ENCODE data around the gene FAM89B. TPM values are rescaled to one million over a fixed set of nuclear protein-coding genes. Genes with fewer than 3 reads are reported as not detected.

FAM89B gene
- polyA plus RNA-seq, 1 donor from 2014 or later, result 75.1 TPM

DNA sequence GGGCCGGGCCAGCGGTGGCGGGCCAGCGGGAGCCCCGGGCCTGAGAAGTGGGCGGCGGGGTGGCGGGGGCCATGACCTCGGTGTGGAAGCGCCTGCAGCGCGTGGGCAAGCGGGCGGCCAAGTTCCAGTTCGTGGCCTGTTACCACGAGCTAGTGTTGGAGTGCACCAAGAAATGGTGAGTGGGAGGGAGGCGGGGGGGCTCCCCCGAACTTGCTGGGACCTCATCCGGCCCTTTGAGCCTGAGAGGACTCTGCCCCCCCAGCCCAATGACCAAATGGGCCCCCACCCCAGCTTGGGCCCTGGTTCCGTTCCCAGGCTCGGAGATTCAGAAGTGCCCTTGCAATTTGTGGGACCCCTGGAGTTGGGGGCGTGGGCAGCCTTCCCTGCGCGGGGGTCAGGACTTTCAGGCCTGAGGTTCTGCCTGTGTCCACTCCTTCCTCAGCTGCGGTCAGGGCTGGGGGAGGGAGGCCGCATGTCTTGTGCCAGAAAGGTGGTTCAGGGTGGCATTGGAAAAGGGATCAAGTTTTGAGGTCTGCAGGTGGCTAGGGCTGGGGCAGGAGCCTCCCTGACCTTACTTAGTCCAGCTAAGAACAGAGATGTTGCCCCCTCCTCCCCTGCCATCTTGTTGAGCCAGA, 4.0 kb downstream of the FAM89B start:
- H3K36me3 ChIP-seq (ENCODE audit: insufficient read depth, low read length), result no peaks in the 10 kb centered on the region
- no peak overlapping the region for H2AFZ ChIP-seq (ENCODE audit: low read depth, low read length)
- H3K9me3 ChIP-seq (ENCODE audit: low read length), result no peaks in the 10 kb centered on the region
- H3K4me2 ChIP-seq (ENCODE audit: low read length), result no peak overlapping the region
- H4K20me1 ChIP-seq (ENCODE audit: insufficient read depth), result peaks cover 15% of the 10 kb centered on the region
- H3K27me3 ChIP-seq (ENCODE audit: insufficient read depth, low read depth, low read length), result peaks cover 7% of the 10 kb centered on the region
- no peaks in the 10 kb centered on the region for H3F3A ChIP-seq (ENCODE audit: insufficient read depth, low read length, poor library complexity, severe bottlenecking)
- H3K79me2 ChIP-seq (replicated peaks; ENCODE audit: insufficient read depth, low read length), result peaks cover 31% of the 10 kb centered on the region
- no peak overlapping the region for H3K9ac ChIP-seq (ENCODE audit: low read length)
- H3K4me3 ChIP-seq (ENCODE audit: low read length), result no peak overlapping the region
- no peak overlapping the region for H3K27ac ChIP-seq (ENCODE audit: low read length)
- H3K9me2 ChIP-seq (ENCODE audit: insufficient read depth, low read length), result no peaks in the 10 kb centered on the region
- TF ChIP-seq, protein P1, sequence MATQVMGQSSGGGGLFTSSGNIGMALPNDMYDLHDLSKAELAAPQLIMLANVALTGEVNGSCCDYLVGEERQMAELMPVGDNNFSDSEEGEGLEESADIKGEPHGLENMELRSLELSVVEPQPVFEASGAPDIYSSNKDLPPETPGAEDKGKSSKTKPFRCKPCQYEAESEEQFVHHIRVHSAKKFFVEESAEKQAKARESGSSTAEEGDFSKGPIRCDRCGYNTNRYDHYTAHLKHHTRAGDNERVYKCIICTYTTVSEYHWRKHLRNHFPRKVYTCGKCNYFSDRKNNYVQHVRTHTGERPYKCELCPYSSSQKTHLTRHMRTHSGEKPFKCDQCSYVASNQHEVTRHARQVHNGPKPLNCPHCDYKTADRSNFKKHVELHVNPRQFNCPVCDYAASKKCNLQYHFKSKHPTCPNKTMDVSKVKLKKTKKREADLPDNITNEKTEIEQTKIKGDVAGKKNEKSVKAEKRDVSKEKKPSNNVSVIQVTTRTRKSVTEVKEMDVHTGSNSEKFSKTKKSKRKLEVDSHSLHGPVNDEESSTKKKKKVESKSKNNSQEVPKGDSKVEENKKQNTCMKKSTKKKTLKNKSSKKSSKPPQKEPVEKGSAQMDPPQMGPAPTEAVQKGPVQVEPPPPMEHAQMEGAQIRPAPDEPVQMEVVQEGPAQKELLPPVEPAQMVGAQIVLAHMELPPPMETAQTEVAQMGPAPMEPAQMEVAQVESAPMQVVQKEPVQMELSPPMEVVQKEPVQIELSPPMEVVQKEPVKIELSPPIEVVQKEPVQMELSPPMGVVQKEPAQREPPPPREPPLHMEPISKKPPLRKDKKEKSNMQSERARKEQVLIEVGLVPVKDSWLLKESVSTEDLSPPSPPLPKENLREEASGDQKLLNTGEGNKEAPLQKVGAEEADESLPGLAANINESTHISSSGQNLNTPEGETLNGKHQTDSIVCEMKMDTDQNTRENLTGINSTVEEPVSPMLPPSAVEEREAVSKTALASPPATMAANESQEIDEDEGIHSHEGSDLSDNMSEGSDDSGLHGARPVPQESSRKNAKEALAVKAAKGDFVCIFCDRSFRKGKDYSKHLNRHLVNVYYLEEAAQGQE (IDR thresholded peaks at IDR 0.05; ENCODE audit: borderline replicate concordance), result no peak
- TF ChIP-seq, protein P2, sequence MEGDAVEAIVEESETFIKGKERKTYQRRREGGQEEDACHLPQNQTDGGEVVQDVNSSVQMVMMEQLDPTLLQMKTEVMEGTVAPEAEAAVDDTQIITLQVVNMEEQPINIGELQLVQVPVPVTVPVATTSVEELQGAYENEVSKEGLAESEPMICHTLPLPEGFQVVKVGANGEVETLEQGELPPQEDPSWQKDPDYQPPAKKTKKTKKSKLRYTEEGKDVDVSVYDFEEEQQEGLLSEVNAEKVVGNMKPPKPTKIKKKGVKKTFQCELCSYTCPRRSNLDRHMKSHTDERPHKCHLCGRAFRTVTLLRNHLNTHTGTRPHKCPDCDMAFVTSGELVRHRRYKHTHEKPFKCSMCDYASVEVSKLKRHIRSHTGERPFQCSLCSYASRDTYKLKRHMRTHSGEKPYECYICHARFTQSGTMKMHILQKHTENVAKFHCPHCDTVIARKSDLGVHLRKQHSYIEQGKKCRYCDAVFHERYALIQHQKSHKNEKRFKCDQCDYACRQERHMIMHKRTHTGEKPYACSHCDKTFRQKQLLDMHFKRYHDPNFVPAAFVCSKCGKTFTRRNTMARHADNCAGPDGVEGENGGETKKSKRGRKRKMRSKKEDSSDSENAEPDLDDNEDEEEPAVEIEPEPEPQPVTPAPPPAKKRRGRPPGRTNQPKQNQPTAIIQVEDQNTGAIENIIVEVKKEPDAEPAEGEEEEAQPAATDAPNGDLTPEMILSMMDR (IDR thresholded peaks at IDR 0.05; ENCODE audit: poor library complexity, severe bottlenecking), result no peak
- no peak for TF ChIP-seq SMC3 (conservative IDR thresholded peaks at IDR 0.05; ENCODE audit: poor library complexity)
- no peak for TF ChIP-seq EP300 (conservative IDR thresholded peaks at IDR 0.05; ENCODE audit: poor library complexity, severe bottlenecking)
- no peak for TF ChIP-seq TAF1 (IDR thresholded peaks at IDR 0.05; ENCODE audit: low read depth)
- TF ChIP-seq MXI1 (conservative IDR thresholded peaks at IDR 0.05; ENCODE audit: poor library complexity, severe bottlenecking), result no peak
- TF ChIP-seq RAD21 (conservative IDR thresholded peaks at IDR 0.05), result no peak
- TF ChIP-seq EZH2 (IDR thresholded peaks at IDR 0.05; ENCODE audit: borderline replicate concordance, insufficient read depth, low read length, poor library complexity, severe bottlenecking), result no peak
- no peak for TF ChIP-seq POLR2AphosphoS5 (IDR thresholded peaks at IDR 0.05)

GRCh38 chr11:65576867-65577755, 4.8 kb downstream of the FAM89B start:
- no peak overlapping the region for H3K27ac ChIP-seq (ENCODE audit: low read length)
- no peak overlapping the region for H2AFZ ChIP-seq (ENCODE audit: low read depth, low read length)
- peaks cover 23% of the 10 kb centered on the region for H3K79me2 ChIP-seq (replicated peaks; ENCODE audit: insufficient read depth, low read length)
- peaks cover 7% of the 10 kb centered on the region for H3K27me3 ChIP-seq (ENCODE audit: insufficient read depth, low read depth, low read length)
- H3K36me3 ChIP-seq (ENCODE audit: insufficient read depth, low read length), result no peaks in the 10 kb centered on the region
- no peaks in the 10 kb centered on the region for H3F3A ChIP-seq (ENCODE audit: insufficient read depth, low read length, poor library complexity, severe bottlenecking)
- no peak overlapping the region for H3K9ac ChIP-seq (ENCODE audit: low read length)
- no peaks in the 10 kb centered on the region for H3K9me2 ChIP-seq (ENCODE audit: insufficient read depth, low read length)
- TF ChIP-seq POLR2AphosphoS5 (IDR thresholded peaks at IDR 0.05) (peak; percentile 6), RAD21 (conservative IDR thresholded peaks at IDR 0.05) (no peak)
- no peaks in the 10 kb centered on the region for H3K9me3 ChIP-seq (ENCODE audit: low read length)
- peaks cover 15% of the 10 kb centered on the region for H4K20me1 ChIP-seq (ENCODE audit: insufficient read depth)
- H3K4me3 ChIP-seq (ENCODE audit: low read length), result no peak overlapping the region
- H3K4me2 ChIP-seq (ENCODE audit: low read length), result no peak overlapping the region

All from neural cell (in vitro differentiated cells).